TTC549 (cell line): Measurements from ENCODE around the gene HELZ.
"Not testable (repeated sequence)": the region's sequence is repeated elsewhere in the genome, so short reads cannot be mapped to it uniquely, and the experiment has no call there.

ENCODE experiments used
- FAIRE-seq: peaks from 2 replicates; lab custom pipeline; 2012; peaks lifted over from hg19 to GRCh38; lab: Jason Lieb, UNC

HELZ gene

GRCh38 chr17:67049025-67049739 lies 195.8 kb downstream of the HELZ start:
- FAIRE-seq = no peak

DNA sequence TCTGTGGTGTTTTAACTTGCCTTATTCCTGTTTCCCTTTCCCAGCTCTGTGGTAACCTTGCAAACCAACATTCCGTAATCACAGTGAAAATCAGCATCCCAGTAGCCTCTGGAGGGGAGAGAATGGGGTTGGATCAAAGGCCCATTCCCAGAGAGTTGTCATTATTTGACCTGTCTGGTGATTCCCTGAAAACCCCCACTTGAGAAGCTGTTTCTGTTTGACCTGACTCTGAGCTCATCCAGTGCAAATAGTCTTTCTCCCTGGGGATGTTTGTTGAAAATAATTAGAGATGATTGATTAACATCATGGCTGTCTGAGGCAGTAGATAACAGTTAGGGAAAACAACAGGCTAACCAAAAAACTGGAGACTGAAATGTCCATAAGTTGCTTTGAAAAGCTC lies 197.6 kb downstream of the HELZ start:
- FAIRE-seq = no peak

GRCh38 chr17:67046398-67046797 lies 198.6 kb downstream of the HELZ start:
- no peak for FAIRE-seq

- FAIRE-seq = no peak
These were observed 200.1 kb downstream of the HELZ start for GRCh38 chr17:67044940-67045339.

- FAIRE-seq = no peak
These were observed 200.8 kb downstream of the HELZ start, which contains the start of gene CACNG1 for GRCh38 chr17:67044016-67044772. CACNG1 (plus strand) TSS chr17:67044554; CDS start chr17:67044661, 107 bp downstream.

GRCh38 chr17:67043283-67043682 lies 201.7 kb downstream of the HELZ start:
- FAIRE-seq = no peak

DNA sequence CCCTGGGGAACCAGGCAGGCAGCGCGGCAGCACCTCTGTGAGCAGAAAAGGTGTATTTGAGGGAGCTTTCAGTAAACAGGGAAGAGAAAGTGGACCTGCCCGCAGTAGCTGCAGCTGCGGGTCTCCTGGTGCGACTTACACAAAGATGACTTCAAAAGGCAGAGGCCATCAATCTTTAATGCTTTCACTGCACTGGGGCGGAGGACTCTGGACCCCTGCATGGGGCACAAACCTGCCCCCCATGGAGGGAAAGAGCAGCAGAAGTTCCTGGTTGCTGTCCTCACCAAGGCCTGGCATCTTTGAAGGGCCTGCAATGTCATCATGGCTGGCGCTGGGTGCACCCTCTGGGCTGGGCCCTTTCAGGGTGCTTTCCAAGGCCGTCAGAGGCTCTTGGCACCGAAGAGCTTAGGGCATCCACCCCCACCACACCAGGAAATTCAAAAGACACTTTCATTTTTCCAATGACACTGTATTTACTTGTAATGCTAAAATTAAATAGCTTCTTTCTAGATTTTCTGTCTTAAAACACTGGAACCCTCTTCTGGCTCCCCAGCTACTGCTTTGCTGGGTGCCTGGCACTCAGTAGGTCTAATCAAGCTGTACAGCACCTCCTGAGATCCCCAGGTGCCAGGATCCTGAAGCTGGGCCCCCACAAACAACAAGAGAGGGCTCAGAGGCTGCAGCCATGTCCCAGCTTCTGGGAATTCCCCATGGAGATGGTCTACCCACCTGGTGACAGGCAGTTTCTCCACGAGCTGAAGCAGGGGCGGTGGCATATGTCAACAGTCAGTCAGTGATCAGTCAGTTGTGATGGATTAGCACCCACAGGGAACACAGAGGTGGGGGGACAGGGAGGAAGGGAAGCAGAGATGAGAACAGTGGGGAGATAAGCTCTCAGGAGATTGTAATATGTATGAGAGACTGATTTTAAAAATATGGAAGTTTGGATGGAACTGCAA lies 202.8 kb downstream of the HELZ start:
- FAIRE-seq = no peak

DNA sequence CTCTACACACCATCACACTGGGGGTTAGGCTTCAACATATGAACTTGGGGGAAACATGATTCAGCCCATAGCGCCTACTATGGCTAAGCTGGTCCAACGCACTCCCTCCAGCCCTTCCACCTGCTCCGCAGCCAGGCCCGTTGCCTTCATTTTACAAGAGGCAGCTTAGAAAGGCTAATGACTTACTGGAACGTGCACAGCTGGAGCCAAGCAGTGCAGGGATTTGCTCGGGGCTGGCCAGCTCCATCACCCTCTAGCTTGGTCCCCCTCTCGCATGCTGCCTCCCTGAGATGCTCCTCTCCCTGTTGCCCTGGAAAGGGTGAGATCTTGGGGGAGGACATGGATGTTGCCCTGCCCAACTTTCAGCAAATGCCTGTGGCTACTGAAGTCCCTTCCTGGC lies 203.5 kb downstream of the HELZ start:
- FAIRE-seq = no peak

DNA sequence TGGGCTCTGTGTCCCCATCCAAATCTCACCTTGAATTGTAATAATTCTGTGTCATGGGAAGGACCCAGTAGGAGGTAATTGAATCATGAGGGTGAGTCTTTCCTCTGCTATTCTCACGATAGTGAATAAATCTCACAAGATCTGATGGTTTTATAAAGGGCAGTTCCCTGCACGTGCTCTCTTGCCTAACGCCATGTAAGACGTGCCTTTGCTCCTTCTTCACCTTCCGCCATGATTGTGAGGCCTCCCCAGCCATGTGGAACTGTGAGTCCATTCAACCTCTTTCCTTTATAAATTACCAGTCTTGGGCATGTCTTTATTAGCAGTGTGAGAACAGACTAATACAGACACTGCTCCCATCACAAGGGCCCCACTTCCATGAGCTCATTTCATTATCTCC lies 203.9 kb downstream of the HELZ start:
- FAIRE-seq = not testable (repeated sequence)

- no peak for FAIRE-seq
These were observed 204.3 kb downstream of the HELZ start for GRCh38 chr17:67040652-67041051.

DNA sequence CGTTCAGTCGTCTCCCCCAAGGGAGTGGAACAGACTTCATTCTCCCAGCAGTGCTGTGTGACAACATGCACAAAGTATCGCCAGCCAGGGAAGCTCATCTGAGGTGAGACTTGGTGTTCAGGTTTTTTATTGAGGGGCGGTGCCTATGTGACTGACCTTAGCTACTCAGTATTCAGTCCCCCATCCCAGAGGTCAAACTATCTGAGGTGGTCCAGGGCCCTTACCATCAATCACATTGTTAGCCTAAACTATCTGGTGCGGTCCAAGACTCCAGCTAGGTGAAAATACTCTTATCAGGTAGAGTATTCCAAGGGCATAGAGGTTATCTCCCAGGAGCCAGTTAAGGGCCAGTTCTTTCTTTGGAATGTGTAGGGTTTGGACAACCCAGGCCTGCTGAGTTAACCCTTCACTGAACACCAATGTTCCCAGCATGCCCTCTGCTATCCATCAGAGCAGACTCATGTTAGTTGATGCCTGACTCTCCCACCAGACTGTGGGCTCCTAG lies 206.1 kb downstream of the HELZ start:
- FAIRE-seq = no peak

GRCh38 chr17:67035131-67036083 lies 209.6 kb downstream of the HELZ start:
- FAIRE-seq = no peak

GRCh38 chr17:67033613-67034012 lies 211.4 kb downstream of the HELZ start:
- FAIRE-seq = no peak

DNA sequence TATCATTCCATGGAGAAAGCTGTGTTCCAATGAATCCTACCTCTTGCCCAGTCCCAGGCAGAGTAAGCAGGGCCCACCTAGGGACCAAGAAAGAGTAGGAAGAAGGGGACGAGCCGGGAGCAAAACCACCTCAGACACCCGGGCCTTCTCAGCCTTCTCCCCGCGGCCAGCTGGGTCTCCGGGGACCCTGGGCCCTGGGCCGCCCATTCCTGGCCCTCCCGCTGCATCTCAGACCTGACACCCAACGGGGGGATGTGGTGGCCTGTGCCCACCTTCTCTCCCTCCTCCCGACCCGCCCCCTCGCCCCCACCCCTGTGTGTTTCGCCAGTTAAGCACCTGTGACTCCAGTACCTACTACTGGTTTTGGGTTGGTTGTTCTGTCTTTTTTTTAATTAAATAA lies 212.0 kb downstream of the HELZ start:
- no peak for FAIRE-seq

DNA sequence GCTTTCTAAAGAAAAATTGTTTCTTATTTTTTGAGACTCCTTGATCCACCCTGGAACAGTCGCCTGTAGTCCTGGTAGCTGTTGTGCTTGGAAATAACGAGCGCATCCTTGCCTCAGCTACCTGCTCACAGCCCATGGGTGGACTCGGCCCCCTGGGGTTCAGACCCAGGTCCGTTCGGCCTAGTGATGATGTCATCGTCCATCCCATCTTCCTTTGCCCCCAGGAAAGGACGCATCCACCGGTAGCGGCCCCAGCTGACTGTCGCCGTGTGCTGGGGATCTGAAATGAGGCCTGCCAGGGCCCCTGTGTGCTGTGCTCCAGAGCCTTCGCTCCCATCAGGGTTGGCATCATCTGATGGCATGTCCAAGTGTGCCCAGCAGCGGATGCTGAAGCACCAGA lies 212.6 kb downstream of the HELZ start:
- FAIRE-seq = no peak

DNA sequence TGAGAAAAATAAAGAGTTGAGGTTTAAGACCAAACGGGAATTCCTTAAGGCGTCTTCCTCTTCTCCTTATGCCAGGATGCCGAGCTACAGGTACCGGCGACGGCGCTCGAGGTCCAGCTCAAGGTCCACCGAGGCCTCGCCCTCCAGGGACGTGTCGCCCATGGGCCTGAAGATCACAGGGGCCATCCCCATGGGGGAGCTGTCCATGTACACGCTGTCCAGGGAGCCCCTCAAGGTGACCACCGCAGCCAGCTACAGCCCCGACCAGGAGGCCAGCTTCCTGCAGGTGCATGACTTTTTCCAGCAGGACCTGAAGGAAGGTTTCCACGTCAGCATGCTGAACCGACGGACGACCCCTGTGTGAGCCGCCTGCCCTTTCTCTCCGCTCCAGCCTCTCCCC lies 214.4 kb downstream of the HELZ start:
- FAIRE-seq = no peak

DNA sequence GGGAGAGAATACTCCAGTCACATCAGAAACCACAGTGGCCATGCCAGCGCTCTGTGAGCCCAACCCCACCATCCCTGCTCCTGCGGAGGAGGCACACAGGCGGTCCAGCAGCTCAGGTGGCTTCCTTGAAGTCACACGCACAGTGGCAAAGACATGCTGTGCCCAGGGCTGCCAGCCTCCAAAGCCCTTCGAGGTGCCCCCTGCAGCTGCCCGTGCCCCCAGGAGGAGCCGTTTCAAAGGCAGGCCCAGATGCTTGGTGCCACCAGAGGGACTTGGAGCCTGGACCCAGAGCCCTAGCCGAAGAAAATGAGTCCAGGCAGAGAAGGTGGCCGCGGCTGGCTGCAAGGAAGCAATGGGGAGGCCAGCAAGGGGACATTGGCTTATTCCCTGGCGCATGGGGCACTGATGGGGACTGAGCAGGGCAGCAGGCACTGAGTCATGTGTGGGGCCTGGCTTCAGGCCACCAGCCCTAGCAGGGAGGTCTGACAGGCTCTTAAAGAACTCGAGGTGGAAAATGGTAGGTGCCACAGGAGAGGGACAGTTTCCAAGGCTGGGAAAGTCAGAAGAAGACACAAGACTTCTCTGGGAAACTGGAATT lies 217.9 kb downstream of the HELZ start:
- FAIRE-seq = no peak

DNA sequence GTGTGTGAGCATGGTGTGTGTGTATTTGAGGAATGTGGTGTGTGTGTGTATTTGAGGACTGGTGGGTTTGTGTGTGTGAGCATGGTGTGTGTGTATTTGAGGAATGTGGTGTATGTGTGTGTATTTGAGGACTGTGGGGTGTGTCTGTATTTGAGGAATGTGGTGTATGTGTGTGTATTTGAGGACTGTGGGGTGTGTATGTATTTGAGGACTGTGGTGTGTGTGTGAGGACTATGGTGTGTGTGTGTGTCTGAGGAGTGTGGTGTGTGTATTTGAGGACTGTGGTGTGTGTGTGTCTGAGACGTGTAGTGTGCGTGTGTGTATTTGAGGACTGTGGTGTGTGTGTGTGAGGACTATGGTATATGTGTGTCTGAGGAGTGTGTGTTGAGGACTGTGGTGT lies 218.7 kb downstream of the HELZ start:
- no peak for FAIRE-seq

DNA sequence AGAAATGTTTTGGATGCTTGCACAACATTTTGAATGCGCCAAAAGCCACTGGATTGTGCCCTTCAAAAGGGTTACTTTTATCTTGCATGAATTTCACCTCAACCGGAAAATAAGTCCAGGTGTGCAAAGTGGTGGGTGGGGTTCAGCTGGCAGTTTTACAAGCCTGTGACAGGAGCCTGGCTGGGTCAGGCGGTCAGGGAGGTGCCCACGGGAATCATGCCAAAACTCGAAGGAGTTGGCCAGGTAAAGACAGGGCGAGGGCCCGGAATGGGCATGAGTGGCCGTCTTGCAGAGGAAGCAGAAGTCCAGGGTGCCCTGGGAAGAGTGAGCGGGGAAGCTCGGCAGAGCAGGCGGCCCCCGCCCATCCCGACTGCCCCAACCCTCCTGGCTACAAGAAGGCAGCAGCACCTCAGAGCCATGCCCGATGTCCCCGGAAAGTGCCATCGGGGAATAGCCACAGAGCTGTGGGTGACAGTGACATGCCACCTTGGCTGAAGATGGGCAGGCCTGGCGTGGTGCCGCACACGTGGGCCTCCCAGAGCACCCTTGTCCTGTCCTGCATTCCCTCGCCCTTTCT lies 219.7 kb downstream of the HELZ start:
- no peak for FAIRE-seq

GRCh38 chr17:67024736-67025135 lies 220.3 kb downstream of the HELZ start:
- FAIRE-seq = no peak

DNA sequence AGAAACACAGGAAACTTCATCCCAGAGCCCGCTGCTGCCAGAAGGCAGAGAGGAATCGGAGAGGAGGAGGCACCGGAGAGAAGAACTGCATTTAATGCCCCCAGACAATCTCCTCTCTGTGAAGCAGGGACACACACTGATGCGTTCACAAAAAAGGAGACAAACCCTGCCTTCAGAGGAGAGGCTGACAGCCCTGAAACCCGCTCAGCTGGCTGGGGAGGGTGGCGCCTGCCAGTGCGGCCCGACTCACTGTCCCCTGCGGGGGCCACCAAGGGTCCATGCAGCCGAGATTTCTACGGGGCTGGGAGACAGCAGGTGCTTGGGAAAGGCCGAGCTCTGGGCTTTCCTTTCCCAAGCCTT lies 222.6 kb downstream of the HELZ start:
- no peak for FAIRE-seq
